CD14-positive monocyte (primary cell): ENCODE measurements around the gene HLCS. TPM values are rescaled to one million over a fixed set of nuclear protein-coding genes. Genes with fewer than 3 reads are reported as not detected.

Experiments
- DNase-seq, 3 donors: peaks; one replicate each; pipeline ENCODE4 v3.0.0-alpha.2; 2011 to 2022
- H2AFZ ChIP-seq: 2 replicates; pipeline ENCODE4 v1.6.0; 2012; ENCODE audit warnings: mild to moderate bottlenecking, low read depth, low read length, inconsistent platforms; ENCODE audit not compliant: insufficient read depth, poor library complexity, severe bottlenecking
- H3K27ac ChIP-seq, 2 donors: 1 replicate in 1 of 2; 2 replicates in 1 of 2; pipeline ENCODE4 v1.5.1; 2012 to 2013; ENCODE audit warnings: low read length in 2 of 2, control low read depth in 1 of 2, inconsistent platforms in 1 of 2, low read depth in 1 of 2, mild to moderate bottlenecking in 1 of 2
- H3K27me3 ChIP-seq, 2 donors: one replicate each; pipeline versions ENCODE4 v1.6.0 to v1.6.1; 2011 to 2013; ENCODE audit warnings: low read length in 2 of 2; ENCODE audit not compliant: control insufficient read depth in 2 of 2, insufficient read depth in 2 of 2
- H3K36me3 ChIP-seq, 2 donors: replicated peaks in 1 of 2; 1 replicate in 1 of 2; 2 replicates in 1 of 2; pipeline versions ENCODE4 v1.5.1 to v1.6.1; 2012 to 2013; ENCODE audit warnings: low read length in 2 of 2, control low read depth in 1 of 2, inconsistent platforms in 1 of 2, mild to moderate bottlenecking in 1 of 2; ENCODE audit not compliant: insufficient read depth in 2 of 2, control insufficient read depth in 1 of 2
- H3K4me1 ChIP-seq, 2 donors: 1 replicate in 1 of 2; 2 replicates in 1 of 2; pipeline versions ENCODE4 v1.5.1 to v1.6.1; 2012 to 2013; ENCODE audit warnings: low read length in 2 of 2, control low read depth in 1 of 2, inconsistent platforms in 1 of 2, mild to moderate bottlenecking in 1 of 2, moderate library complexity in 1 of 2; ENCODE audit not compliant: insufficient read depth in 2 of 2, control insufficient read depth in 1 of 2
- H3K4me2 ChIP-seq: replicated peaks from 2 replicates; pipeline ENCODE3; 2012; ENCODE audit warnings: low read length, moderate library complexity, mild to moderate bottlenecking; ENCODE audit not compliant: poor library complexity, severe bottlenecking; ENCODE audit errors: extremely low read depth
- H3K4me3 ChIP-seq, 3 experiments: fragments of 200-600 bp in 1 of 3; sonication (generic) in 1 of 3; replicated peaks in 1 of 3; 1 replicate in 2 of 3; 2 replicates in 1 of 3; pipeline ENCODE4 v1.5.1; 2011 to 2013; ENCODE audit warnings: low read length in 3 of 3, mild to moderate bottlenecking in 3 of 3, control low read depth in 2 of 3, low read depth in 2 of 3, inconsistent platforms in 1 of 3, moderate library complexity in 1 of 3
- H3K79me2 ChIP-seq: 2 replicates; pipeline ENCODE4 v1.6.0; 2012; ENCODE audit warnings: mild to moderate bottlenecking, control low read depth, inconsistent platforms, low read length, moderate library complexity; ENCODE audit not compliant: insufficient read depth
- H3K9ac ChIP-seq: 2 replicates; pipeline ENCODE4 v1.6.0; 2017; ENCODE audit warnings: low read length, mild to moderate bottlenecking; ENCODE audit not compliant: insufficient read depth, poor library complexity, severe bottlenecking
- H3K9me3 ChIP-seq, 2 donors: replicated peaks in 1 of 2; 1 replicate in 1 of 2; 2 replicates in 1 of 2; pipeline versions ENCODE4 v1.5.1 to v1.6.1; 2012 to 2013; ENCODE audit warnings: low read length in 2 of 2, control low read depth in 1 of 2; ENCODE audit not compliant: control insufficient read depth in 1 of 2, insufficient read depth in 1 of 2
- H4K20me1 ChIP-seq: 2 replicates; pipeline ENCODE4 v1.6.0; 2012; ENCODE audit warnings: mild to moderate bottlenecking, low read length, control low read depth, moderate library complexity; ENCODE audit not compliant: insufficient read depth
- H3K27ac Mint-ChIP-seq, 7 donors: one replicate each; pipeline ENCODE4 v1.8.0; 2020; ENCODE audit warnings: mild to moderate bottlenecking in 7 of 7, mixed read lengths in 7 of 7, moderate library complexity in 6 of 7, inconsistent platforms in 2 of 7
- H3K27me3 Mint-ChIP-seq, 3 donors: one replicate each; pipeline ENCODE4 v1.8.0; 2021 to 2022; ENCODE audit warnings: low read depth in 3 of 3, mild to moderate bottlenecking in 3 of 3, mixed read lengths in 3 of 3, moderate library complexity in 3 of 3, inconsistent platforms in 1 of 3
- H3K36me3 Mint-ChIP-seq, 2 donors: one replicate each; pipeline ENCODE4 v1.8.0; 2020; ENCODE audit warnings: mixed read lengths in 2 of 2, inconsistent platforms in 1 of 2, mild to moderate bottlenecking in 1 of 2
- H3K4me1 Mint-ChIP-seq: one replicate; pipeline ENCODE4 v1.8.0; 2020; ENCODE audit warnings: mild to moderate bottlenecking, mixed read lengths
- H3K4me3 Mint-ChIP-seq, 2 donors: one replicate each; pipeline ENCODE4 v1.8.0; 2020; ENCODE audit warnings: mild to moderate bottlenecking in 2 of 2, mixed read lengths in 2 of 2, moderate library complexity in 1 of 2
- H3K9me3 Mint-ChIP-seq, 7 donors: one replicate each; pipeline ENCODE4 v1.8.0; 2020 to 2022; ENCODE audit warnings: mixed read lengths in 7 of 7, mild to moderate bottlenecking in 6 of 7, moderate library complexity in 6 of 7, inconsistent platforms in 2 of 7
- CTCF ChIP-seq: fragments of 200-600 bp; IDR thresholded peaks from one replicate; pipeline ENCODE4 v1.8.0; 2022; ENCODE audit warnings: antibody characterized with exemption, mild to moderate bottlenecking
- WGBS: methylation state at CpG from one replicate; pipeline ENCODE4 v1.1.5; 2013; ENCODE audit warnings: missing lambda C conversion rate; ENCODE audit not compliant: insufficient coverage; 5-methylcytosine and 5-hydroxymethylcytosine counted together
- intact Hi-C, 2 donors: fragments of 100-400 bp; cut with micrococcal nuclease; formaldehyde crosslinking; loops; one replicate each; pipeline versions ENCODE4 v1.15.0 to v1.15.1; 2023
- polyA plus RNA-seq, 3 donors: library from polyadenylated mRNA; depleted of rRNA in 1 of 3; unstranded in 2 of 3; stranded (reverse) in 1 of 3; fragments of 300-500 nt in 2 of 3; fragments of >200 nt in 1 of 3; fragmentation: Illumina TruSeq in 2 of 3; gene quantifications; 1 replicate in 2 of 3; 2 replicates in 1 of 3; pipeline ENCODE4 v1.2.3, GENCODE V29; 2012 to 2021

HLCS gene
- polyA plus RNA-seq, 3 donors, result 2.1 to 3.1 (median 2.2) TPM

- Mint-ChIP-seq H3K36me3 (no peaks in the 10 kb centered on the region), H3K4me3 (no peak overlapping the region), H3K27me3 (no peaks in the 10 kb centered on the region), H3K4me1 (no peaks in the 10 kb centered on the region), H3K27ac (no peak overlapping the region), H3K9me3 (no peaks in the 10 kb centered on the region)
- no peaks in the 10 kb centered on the region for H3K36me3 ChIP-seq
- TF ChIP-seq CTCF, result no peak
- no peak overlapping the region for H3K27ac ChIP-seq
- H3K4me3 ChIP-seq, result no peak overlapping the region
- no peaks in the 10 kb centered on the region for H3K4me1 ChIP-seq
- DNase-seq, result no peak
- H4K20me1 ChIP-seq, result no peaks in the 10 kb centered on the region
- no peak overlapping the region for H2AFZ ChIP-seq
- H3K79me2 ChIP-seq, result no peaks in the 10 kb centered on the region
- intact Hi-C loops, result no loop called here
- no peaks in the 10 kb centered on the region for H3K9me3 ChIP-seq
- 90% methylated on average over 6 of the region's 9 CpGs for WGBS
- H3K4me2 ChIP-seq, result no peak overlapping the region
- H3K9ac ChIP-seq, result no peak overlapping the region
- H3K27me3 ChIP-seq, result no peaks in the 10 kb centered on the region
These were observed 203.8 kb downstream of the HLCS start for GRCh38 chr21:36762642-36763041.

GRCh38 chr21:36761685-36762084, 204.8 kb downstream of the HLCS start:
- Mint-ChIP-seq H3K4me3 (no peak overlapping the region), H3K27me3 (peaks cover 0 to 3% (median 0%) of the 10 kb centered on the region in 3 donors), H3K4me1 (no peaks in the 10 kb centered on the region), H3K9me3 (no peaks in the 10 kb centered on the region), H3K27ac (peak overlapping the region in 1 of 7 donors; percentile 2), H3K36me3 (no peaks in the 10 kb centered on the region)
- TF ChIP-seq CTCF, result no peak
- intact Hi-C loops, result no loop called here
- no peak overlapping the region for H3K9ac ChIP-seq
- H3K27me3 ChIP-seq, result no peaks in the 10 kb centered on the region
- H3K4me1 ChIP-seq, result no peaks in the 10 kb centered on the region
- no peaks in the 10 kb centered on the region for H4K20me1 ChIP-seq
- DNase-seq, result no peak
- 96% methylated on average over 11 of the region's 11 CpGs for WGBS
- H3K9me3 ChIP-seq, result no peaks in the 10 kb centered on the region
- no peaks in the 10 kb centered on the region for H3K79me2 ChIP-seq
- no peak overlapping the region for H3K4me3 ChIP-seq
- H3K36me3 ChIP-seq, result no peaks in the 10 kb centered on the region
- no peak overlapping the region for H3K4me2 ChIP-seq
- no peak overlapping the region for H3K27ac ChIP-seq
- H2AFZ ChIP-seq, result no peak overlapping the region
